HG03060 (cell line): ENCODE measurements around the gene UPK3BL1.
"Not testable (repeated sequence)": the region's sequence is repeated elsewhere in the genome, so short reads cannot be mapped to it uniquely, and the experiment has no call there.

ENCODE experiments used
- ATAC-seq: cut with Tn5 transposase; IDR thresholded peaks from one replicate; pipeline ENCODE4 v1.9.1; 2021; ENCODE audit warnings: low read depth, moderate number of reproducible peaks; ENCODE audit not compliant: unreplicated experiment

Gene UPK3BL1

DNA sequence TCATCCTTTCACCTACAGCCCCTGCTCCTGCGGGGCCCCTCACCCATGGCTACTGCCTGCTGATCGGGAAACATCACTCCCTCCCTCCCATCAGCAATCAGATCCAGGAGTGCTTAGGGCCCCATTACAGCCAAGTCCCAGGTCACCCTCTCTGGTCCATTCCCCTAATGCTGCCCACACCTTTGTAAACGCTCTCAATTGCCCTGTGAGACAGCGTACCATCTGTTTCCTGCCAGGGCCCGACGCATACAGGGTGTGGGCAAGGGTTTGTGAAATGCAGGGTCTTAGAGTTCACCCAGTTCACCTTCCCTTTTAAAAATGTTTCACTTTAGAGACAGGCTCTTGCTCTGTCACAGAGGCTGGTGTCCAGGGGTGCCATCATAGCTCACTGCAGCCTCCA, 8.3 kb downstream of the UPK3BL1 start:
- not testable (repeated sequence) for ATAC-seq

DNA sequence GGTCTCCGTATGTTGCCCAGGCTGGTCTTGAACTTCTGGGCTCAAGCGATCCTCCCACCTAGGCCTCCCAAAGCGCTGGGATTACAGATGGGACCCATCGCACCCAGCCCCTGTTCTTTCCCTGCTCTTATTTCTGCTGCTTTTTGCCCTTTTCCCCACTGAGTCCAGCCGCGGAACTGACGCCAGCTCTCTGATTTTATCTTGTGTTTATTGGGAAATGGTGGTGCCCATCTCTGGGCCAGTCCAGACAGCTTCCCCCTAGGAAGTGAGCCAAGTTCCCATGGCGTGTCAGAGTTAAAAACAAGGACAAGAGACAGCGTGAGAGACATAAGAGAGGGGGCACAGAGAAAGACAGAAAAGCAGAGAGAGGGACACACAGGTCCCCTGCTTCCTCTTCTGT, 12.0 kb downstream of the UPK3BL1 start:
- not testable (repeated sequence) for ATAC-seq

DNA sequence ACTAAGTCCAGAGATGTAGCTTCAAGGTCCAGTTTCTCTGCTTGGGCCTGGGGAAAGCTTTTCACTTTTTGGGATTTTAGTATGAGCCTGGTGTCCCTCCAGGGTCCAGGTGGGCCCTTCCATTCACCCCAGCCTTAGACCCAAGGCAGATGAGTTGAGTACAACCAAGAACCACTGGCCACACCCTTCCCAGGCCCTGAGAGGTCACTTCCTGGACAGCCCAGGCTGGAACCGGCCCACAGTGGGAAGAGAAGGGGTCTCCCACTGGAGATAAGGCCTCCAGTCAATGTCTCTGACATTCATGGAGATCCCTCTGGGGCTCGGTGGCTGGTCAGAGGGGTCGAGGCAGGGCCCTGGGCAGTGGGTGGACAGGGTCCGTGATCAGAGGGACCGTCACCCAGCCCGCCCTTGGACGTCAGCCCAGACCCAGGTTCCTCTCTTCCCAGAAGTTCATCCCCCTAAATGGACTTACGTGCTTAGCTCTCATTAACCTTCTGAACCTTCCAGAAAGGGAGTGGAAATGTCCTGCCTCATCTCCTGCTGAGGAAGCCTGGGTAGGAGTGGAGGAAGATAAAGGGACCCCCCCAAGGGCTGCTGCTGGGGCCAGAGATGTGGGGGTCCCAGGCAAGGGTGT, 15.2 kb downstream of the UPK3BL1 start:
- not testable (repeated sequence) for ATAC-seq

DNA sequence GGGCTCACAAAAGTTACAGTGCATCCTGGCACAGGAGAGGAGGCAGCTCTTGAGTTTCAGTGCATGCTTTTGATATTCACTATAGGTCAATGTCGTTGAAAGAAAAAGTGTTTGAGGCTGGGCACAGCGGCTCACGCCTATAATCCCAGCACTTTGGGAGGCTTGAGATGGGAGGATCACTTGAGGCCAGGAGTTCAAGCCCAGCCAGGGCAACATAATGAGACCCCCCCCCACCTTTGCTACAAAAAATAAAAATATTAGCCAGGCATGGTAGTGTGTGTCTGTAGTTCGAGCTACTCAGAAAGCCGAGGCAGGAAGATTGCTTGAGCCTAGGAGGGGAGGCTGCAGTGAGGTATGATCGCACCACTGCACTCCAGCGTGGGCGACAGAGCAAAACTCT, 24.5 kb downstream of the UPK3BL1 start:
- ATAC-seq: not testable (repeated sequence)

DNA sequence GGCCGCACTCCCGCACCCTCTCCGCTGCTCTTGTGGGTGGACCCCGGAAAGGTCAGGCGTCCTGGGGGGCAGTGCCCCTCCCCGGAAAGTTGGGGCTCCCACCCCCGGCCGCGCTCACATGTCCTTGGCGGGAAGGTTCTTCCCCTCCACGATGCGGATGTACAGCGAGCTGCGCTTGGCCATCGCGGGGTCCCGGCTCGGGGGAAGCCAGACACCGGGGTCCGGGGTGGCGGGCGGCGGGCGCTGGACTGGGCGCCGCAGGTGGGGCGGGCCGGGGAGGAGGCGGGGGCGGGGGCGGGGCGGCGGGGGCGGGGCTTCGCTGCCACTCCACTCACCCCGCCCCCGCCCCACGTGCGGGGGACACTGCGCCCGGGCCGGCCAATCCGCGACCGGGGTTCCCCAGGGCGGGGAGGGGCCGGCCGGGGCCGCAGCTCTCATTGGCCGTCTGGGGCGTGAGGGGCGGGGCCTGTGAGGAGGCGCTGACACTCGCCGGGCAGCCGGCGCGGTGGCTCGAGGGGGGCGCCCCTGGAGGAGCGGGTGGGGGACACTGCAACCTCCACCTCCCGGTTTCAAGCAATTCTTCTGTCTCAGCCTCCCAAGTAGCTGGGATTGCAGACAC, 26.0 kb downstream of the UPK3BL1 start, which contains the start of gene RASA4:
RASA4 (minus strand) TSS at position 250 of the 619 bp plus-strand sequence; CDS start at position 183, 67 bp downstream.
- ATAC-seq: not testable (repeated sequence)

DNA sequence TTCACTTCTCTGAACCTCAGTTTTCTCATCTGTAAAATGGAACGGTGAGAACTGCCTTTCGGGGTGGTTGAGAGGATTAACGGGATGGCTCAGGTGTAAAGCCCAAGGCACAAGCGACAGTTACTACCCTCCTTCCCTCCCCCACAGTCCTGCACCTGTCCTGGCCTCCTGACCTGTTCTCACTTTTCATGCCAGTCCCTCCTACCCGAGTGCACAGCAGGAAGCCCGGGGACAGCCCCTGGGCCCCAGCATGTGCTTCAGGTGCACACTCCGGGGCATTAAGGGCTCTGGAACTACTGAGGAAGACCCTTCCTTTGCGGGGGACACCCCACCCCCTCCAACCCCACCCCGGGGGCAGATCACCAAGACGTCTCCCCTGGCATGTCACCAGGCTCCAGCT, 26.7 kb downstream of the UPK3BL1 start:
- ATAC-seq: not testable (repeated sequence)

DNA sequence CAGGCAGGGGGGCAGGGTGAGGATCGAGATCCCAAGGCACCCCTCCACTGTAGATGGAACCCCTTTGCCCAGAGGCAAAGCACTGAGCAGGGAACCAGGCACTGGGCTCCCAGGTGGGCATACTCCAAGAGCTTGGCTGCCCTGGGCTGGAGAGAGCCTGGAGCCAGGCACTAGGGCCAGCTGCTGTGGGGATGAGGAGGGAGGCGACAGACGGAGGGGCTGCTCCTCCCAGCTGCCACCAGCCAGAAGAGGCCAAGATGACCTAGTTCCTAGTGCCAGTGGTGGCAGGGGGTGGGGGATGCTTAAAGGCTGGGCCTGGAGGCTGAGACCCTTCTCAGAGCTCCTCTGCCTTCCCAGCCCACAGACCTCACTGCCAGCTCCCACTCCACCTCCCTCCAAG, 27.7 kb downstream of the UPK3BL1 start:
- ATAC-seq: not testable (repeated sequence)

DNA sequence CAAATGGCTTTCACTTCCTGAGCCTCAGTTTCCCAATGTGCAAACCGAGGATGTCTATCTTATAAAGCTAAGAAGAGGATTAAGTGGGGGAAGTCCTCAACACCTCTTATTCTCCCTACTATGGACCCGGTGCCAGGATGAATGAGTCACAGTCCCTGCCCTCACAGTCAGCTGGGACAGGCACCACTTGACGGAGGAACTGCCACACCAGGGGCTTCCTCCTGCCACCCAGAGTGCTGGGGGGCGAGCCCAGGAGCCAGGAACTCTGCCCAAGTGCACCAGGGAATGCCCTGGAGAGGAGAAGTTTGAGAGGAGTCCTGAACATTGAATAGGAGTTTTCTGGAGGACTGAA, 28.3 kb downstream of the UPK3BL1 start:
- ATAC-seq: peak; percentile 16

DNA sequence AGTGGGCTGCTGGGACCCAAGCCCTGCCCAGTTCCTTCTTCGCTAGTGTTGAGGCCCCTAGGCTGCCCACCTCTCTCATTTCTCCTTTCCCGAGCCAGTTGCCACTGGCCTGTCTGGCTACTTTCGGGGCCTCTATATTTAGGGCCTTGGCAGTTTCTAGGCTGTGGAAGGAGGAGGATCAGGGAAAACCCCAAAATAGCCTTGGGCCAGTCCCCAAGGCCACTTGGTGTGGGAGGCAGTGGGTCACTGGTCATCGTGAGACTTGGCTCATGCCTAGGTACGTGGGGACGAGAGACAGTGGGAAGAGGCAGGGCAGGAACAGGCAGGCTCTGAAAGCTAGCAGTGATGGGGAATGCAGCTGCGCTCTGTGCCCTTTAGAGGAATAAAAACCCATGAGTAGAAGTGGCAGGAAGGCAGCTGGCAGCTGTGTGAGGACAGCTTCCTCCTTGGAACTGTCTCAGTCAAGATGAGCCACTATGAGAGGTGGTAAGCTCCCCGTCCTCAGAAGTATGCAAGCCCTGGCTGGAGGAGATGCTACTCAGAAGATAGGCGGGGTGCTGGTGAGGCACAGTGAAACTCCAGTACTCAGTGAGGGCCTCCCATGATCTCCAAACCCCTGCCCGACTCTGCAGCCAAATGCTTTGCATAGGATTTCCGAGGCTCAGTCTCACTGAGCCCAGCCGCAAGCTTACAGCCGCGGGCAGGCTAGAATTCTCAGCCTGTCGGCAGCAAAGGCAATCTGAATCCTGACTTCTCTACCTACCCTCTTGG, 28.8 kb downstream of the UPK3BL1 start:
- peak; percentile 65 for ATAC-seq

DNA sequence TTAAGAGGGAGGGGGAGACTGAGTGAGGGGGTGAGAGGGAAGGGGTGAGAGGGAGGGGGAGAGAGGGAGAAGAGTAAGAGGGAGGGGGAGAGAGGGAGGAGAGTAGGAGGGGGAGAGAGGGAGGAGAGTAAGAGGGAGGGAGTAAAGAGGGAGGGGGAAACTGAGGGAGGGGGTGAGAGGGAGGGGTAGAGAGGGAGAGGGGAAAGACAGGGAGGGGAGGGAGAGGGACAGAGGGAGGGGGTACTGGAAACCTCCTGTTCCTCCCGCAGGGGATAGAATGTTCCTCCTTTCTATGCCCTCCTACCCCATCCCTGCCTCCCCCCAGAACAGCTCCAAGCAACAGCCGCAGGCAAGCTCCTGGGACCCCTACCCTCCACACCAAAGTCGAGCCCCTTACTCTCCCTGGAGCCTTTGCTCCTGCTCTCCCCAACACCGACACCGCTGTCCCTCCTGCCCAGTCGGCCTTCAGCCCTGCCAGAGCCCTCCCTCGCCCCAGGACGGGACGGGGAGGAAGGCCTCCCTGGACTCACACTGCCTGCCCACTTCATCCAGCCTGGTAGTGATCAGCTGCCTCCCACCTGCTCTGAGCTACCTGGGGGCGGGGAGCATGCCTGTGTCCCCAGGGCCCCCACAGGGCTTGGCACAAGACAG, 30.8 kb downstream of the UPK3BL1 start:
- ATAC-seq: not testable (repeated sequence)

DNA sequence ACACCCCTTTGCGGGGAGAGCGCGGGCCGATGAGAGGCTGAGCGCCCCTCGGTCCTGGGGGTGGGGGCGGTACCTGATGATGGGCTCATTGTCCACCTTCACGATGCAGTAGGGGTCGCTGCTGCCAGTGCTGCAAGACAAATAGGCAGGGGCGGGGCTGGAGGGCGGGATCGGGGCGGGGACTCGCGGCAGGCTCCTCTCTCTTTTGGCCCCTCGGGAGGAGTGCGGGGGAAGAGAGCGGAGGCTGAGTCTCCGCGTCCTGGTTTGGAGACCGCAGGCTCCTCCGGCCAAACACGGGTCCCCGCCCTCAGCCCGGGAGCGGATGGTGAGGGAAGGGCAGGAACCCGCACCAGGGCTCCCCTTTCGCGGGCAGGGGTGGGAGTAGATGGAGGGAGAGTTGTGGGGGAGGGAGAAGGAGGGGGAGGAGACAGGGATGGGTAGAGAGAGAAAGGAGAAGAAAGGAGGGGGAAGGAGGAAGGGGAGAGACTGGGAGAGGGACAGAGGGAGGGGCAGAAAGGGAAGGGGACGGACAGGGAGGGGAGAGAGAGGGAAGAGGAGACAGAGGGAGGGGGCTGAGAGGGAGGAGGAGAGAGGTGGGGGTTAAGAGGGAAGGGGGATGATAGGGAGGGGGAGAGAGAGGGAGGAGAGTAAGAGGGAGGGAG, 31.4 kb downstream of the UPK3BL1 start:
- not testable (repeated sequence) for ATAC-seq

DNA sequence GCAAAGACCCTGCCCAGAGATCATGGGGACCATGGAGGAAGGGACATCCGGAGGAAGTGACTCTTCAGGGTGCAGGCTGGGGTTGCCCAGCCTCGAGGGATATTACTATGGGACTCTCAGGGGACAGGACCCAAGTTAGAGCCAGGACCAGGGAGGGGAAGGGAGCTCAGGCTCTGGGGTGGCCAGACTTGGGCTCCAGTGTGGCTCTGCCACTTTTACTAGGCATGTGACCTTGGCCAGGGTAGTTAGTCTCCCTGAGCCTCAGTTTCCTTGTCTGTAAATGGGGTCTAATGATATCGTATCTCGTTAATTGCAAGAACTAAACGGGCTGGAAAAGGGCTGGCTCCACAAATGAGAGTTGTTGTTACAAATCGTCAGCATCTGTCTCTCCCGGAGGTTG, 32.1 kb downstream of the UPK3BL1 start:
- ATAC-seq: not testable (repeated sequence)

DNA sequence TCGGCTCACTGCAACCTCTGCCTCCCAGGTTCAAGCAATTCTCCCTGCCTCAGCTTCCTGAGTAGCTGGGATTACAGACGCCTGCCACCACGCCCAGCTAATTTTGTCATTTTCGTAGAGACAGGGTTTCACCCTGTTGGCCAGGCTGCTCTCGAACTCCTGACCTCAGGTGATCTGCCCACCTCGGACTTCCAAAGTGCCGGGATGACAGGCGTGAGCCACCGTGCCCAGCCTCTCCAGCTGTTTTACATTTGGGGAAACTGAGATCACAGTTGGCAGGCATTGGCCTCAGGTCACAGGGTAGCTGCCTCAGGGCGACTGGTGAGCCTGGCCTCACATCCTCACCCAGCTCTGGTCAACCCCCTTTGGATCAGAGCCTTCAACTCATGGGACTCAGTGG, 32.9 kb downstream of the UPK3BL1 start:
- not testable (repeated sequence) for ATAC-seq

DNA sequence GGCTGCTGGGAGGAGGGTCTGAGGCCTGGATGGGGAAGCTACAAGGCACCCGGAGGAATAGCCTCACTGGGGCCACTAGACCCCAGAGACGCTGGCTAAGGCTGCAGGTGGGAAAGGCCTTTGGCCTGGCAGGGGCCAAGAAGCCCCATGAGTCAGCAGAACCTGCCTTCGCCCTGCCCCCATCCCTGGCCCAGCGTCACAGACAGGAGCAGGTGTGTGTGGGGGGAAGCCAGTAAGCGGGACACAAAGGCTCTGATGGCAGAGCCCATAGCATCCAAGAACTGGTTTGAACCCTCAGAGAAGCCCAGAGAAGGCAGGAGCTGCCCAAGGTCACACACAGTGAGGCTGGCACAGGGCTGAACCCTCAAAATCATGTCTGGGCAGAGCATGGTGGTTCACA, 35.7 kb downstream of the UPK3BL1 start:
- not testable (repeated sequence) for ATAC-seq

DNA sequence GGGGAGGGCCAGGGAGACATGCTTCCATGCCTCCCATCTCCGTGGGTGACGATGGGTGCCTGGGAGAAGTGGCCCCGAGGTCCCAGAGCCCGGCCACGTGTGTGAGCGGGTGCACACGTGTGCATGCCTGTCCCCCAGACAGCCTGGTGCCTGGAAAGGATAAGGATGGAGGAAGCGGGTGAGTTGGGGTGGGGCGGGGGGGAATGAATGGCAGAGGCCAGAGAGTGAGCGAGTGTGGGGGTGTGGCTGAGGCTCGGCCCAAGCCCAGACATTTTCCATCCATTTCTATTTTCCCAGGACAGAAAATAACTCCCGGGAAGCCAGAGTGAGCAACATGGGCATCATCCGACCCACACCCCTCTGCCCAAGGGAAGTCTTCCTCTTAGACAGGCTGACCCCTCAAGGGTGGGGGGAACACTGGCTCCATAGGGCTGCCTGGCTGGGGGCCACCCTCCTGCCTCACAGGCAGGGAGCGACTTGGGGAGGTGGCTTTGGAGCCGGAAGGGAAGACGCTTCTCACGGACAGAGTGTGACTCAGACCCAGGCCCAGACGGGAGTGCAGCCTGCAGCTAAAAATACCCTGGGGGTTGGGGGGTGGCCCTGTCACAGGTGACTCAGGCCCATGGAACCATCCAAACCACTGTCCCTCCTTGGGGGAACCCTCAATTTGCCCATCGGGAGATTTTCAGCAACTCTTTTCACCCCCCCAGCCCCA, 38.0 kb downstream of the UPK3BL1 start:
- ATAC-seq: not testable (repeated sequence)

DNA sequence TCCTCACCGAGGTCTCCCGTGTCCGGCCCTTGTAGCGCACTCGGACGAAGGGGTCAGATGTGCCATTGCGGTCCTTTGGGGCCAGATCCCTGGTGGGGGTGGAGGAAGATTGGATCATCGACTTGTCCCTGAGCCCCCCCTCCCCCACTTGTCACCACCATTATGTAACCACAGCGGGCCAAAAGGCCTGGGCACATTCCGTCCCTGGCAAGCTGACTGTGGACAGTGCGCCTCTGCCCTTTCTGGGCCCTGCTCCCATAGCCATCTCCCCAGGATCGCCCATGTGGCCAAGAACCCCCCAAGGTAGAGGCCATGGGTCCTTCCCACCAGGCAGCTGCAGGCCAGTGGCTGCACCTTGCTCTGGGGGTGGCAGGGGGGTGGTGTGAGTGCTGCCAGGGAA, 40.3 kb downstream of the UPK3BL1 start:
- ATAC-seq: not testable (repeated sequence)

DNA sequence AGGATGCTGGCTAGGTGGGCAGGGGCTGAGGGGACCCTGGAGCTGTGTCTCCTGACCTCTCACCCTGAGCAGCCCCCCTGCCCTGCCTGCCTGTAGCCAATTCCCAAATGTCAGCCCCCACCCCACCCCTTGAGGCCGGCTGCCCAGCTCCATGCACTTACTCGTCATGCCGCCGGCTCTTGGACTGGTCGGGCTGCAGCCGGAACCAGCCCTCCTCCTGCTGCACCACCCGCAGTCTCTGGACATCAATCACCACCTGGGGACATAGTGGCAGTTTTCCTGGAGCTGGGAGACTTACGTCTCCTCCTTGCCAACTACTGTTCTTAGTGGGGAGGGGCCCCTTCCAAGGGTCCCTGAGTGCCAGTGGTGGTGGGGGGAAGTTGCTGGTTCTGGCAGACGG, 42.9 kb downstream of the UPK3BL1 start:
- not testable (repeated sequence) for ATAC-seq

DNA sequence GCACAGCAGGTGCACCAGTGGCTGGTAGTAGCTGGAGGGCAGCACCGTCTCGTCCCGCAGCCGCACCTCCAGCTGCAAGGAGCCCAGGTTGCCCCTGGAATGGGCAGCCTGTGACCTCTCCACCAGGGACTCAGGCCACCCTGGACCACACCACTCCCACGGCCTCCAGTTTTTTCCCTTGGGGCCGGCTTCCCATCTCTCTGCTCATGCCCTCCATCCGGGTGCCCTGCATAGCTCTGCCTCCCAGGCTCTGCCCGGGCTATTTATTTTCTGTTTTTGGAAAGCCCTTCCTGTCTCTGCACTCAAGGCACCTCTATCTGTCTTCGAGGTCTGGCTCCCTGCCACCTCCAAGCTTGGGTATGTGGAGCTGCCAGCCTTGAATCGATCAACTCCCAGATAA, 46.6 kb downstream of the UPK3BL1 start:
- ATAC-seq: not testable (repeated sequence)

DNA sequence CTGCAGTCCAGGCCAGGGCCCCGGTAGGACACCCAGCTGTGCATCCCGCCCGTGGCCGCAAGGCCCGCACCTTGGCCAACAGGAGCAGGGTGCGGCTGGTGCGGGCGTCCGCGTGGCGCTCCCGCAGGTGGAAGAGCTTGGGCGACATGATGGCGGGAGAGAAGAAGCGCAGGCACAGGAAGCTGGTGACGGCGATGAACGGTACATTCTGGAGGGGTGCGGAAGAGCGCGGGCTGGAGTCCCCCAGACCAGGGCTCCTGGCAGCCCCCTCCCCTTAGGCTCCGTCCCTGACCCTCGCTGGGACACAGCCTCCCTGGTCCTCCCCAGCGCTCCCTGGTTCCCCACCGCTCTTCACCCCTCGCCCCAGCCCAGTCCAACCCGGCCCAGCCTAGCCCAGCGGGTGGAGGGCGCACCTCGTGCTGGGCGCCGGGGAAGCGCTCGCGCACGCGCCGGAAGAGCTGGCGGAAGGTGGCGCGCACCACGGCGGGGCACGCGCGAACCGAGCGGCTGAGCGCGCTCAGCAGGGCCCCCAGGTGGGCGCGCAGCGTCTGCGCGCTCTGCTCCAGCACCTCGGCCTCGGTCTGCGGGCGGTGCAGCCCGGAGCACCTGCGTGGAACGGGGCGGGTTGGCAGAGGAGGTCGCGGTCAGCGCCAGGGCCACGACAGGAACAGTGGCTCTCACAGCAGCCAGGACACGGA, 48.8 kb downstream of the UPK3BL1 start:
- peak; percentile 35 for ATAC-seq
